ENCODE data around the gene MTHFS.

MTHFS gene

GRCh38 chr15:79896131-79896633 is 632 bp downstream of the MTHFS start:
- Histone ChIP-seq H3K9me3 (ENCODE audit: control insufficient read depth, low read length) (no peaks in the 10 kb centered on the region), H3K9ac (no peak overlapping the region), H3K79me2 (peaks cover 5% of the 10 kb centered on the region), H2AFZ (peak overlapping the region; percentile 91), H3K27ac (peak overlapping the region; percentile 96), H3K4me2 (ENCODE audit: low read length) (peak overlapping the region; percentile 93), H3K36me3 (ENCODE audit: control insufficient read depth, insufficient read depth, low read length) (no peaks in the 10 kb centered on the region), H3K4me1 (peaks cover 7% of the 10 kb centered on the region), H3K27me3 (ENCODE audit: control insufficient read depth, insufficient read depth, low read length) (no peaks in the 10 kb centered on the region), H3K4me3 (ENCODE audit: low read depth, low read length) (peak overlapping the region; percentile 80)
- no peak for TF ChIP-seq CTCF (IDR thresholded peaks at IDR 0.05)

- H3K4me3 ChIP-seq (ENCODE audit: low read depth, low read length), result no peak overlapping the region
- no peak overlapping the region for H2AFZ ChIP-seq
- H3K4me2 ChIP-seq (ENCODE audit: low read length), result peak overlapping the region; percentile 19
- no peaks in the 10 kb centered on the region for H3K27me3 ChIP-seq (ENCODE audit: control insufficient read depth, insufficient read depth, low read length)
- peaks cover 7% of the 10 kb centered on the region for H3K4me1 ChIP-seq
- H3K9ac ChIP-seq, result no peak overlapping the region
- peak overlapping the region; percentile 60 for H3K27ac ChIP-seq
- no peak for TF ChIP-seq CTCF (IDR thresholded peaks at IDR 0.05)
- peaks cover 5% of the 10 kb centered on the region for H3K79me2 ChIP-seq
- no peaks in the 10 kb centered on the region for H3K36me3 ChIP-seq (ENCODE audit: control insufficient read depth, insufficient read depth, low read length)
- H3K9me3 ChIP-seq (ENCODE audit: control insufficient read depth, low read length), result no peaks in the 10 kb centered on the region
Measured at GRCh38 chr15:79887054-79887930, 9.5 kb downstream of the MTHFS start.

- peaks cover 3% of the 10 kb centered on the region for H3K79me2 ChIP-seq
- H3K36me3 ChIP-seq (ENCODE audit: control insufficient read depth, insufficient read depth, low read length), result no peaks in the 10 kb centered on the region
- TF ChIP-seq CTCF (IDR thresholded peaks at IDR 0.05), result no peak
- peak overlapping the region; percentile 52 for H3K4me2 ChIP-seq (ENCODE audit: low read length)
- no peaks in the 10 kb centered on the region for H3K27me3 ChIP-seq (ENCODE audit: control insufficient read depth, insufficient read depth, low read length)
- H3K9ac ChIP-seq, result no peak overlapping the region
- H3K4me1 ChIP-seq, result peaks cover 7% of the 10 kb centered on the region
- H3K4me3 ChIP-seq (ENCODE audit: low read depth, low read length), result no peak overlapping the region
- peak overlapping the region; percentile 20 for H2AFZ ChIP-seq
- peak overlapping the region; percentile 60 for H3K27ac ChIP-seq
- no peaks in the 10 kb centered on the region for H3K9me3 ChIP-seq (ENCODE audit: control insufficient read depth, low read length)
Measured at GRCh38 chr15:79886124-79886523, 10.7 kb downstream of the MTHFS start.

- Histone ChIP-seq H3K4me3 (ENCODE audit: low read depth, low read length) (no peak overlapping the region), H3K9ac (no peak overlapping the region), H3K27ac (no peak overlapping the region), H3K27me3 (ENCODE audit: control insufficient read depth, insufficient read depth, low read length) (no peaks in the 10 kb centered on the region), H3K9me3 (ENCODE audit: control insufficient read depth, low read length) (no peaks in the 10 kb centered on the region), H3K36me3 (ENCODE audit: control insufficient read depth, insufficient read depth, low read length) (no peaks in the 10 kb centered on the region), H3K79me2 (peaks cover 3% of the 10 kb centered on the region), H3K4me1 (peaks cover 7% of the 10 kb centered on the region), H2AFZ (no peak overlapping the region), H3K4me2 (ENCODE audit: low read length) (no peak overlapping the region)
- no peak for TF ChIP-seq CTCF (IDR thresholded peaks at IDR 0.05)
Measured at GRCh38 chr15:79884204-79884596, 12.6 kb downstream of the MTHFS start.
